Fibroblast of mammary gland (primary cell): Measurements from ENCODE around the gene RRAS2.
"Not testable (repeated sequence)": the region's sequence is repeated elsewhere in the genome, so short reads cannot be mapped to it uniquely, and the experiment has no call there.

Experiments
- DNase-seq: peaks from one replicate; pipeline ENCODE4 v3.0.0-alpha.2; 2010; ENCODE audit warnings: low read depth
- H3K4me3 ChIP-seq: 2 replicates; pipeline ENCODE4 v1.5.1; 2011; ENCODE audit warnings: low read depth, mild to moderate bottlenecking, low read length, moderate library complexity; ENCODE audit not compliant: control insufficient read depth
- TF ChIP-seq, protein P1 (sequence below): conservative IDR thresholded peaks from 2 replicates; pipeline ENCODE4 v1.5.1; 2011; ENCODE audit warnings: low read depth, low read length, inconsistent platforms; ENCODE audit not compliant: control insufficient read depth, insufficient read depth

The RRAS2 gene

DNA sequence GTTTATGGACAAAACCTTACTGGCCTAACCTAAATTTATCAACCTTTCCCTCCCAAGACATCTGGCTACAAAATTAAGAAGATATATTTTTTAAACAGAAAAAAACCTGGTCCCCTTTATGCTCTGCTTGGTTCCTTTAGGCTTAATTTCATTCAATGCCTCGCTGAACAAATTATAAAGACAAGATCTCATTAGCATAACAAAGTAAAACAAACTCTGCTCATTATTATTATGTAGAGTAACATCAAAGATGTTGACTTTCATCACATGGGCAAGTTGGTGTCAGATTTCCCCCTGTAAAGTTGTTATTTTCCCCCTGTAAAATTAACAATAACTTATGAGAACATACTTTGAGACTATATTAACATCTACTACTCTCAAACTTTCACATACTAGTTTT lies 11.0 kb downstream of the RRAS2 start:
- H3K4me3 ChIP-seq = no peak overlapping the region
- DNase-seq = no peak
- TF ChIP-seq, protein P1, sequence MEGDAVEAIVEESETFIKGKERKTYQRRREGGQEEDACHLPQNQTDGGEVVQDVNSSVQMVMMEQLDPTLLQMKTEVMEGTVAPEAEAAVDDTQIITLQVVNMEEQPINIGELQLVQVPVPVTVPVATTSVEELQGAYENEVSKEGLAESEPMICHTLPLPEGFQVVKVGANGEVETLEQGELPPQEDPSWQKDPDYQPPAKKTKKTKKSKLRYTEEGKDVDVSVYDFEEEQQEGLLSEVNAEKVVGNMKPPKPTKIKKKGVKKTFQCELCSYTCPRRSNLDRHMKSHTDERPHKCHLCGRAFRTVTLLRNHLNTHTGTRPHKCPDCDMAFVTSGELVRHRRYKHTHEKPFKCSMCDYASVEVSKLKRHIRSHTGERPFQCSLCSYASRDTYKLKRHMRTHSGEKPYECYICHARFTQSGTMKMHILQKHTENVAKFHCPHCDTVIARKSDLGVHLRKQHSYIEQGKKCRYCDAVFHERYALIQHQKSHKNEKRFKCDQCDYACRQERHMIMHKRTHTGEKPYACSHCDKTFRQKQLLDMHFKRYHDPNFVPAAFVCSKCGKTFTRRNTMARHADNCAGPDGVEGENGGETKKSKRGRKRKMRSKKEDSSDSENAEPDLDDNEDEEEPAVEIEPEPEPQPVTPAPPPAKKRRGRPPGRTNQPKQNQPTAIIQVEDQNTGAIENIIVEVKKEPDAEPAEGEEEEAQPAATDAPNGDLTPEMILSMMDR = no peak

DNA sequence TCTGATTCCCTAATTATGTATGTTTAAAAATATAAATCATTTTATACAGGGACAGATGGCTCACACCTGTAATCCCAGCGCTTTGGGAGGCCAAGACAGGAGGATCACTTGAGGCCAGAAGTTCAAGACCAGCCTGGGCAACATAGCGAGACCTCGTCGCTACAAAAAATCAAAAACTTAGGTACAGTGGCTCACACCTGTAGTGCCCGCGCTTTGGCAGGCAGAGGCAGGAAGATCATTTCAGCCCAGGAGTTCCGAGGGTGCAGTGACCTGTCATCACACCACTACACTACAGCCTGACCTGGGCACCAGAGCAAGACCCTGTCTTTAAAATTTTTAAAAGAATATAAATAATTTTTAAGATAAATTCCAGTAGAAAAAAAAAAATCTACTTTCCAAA lies 11.5 kb downstream of the RRAS2 start:
- no peak for DNase-seq
- TF ChIP-seq, protein P1 = no peak

DNA sequence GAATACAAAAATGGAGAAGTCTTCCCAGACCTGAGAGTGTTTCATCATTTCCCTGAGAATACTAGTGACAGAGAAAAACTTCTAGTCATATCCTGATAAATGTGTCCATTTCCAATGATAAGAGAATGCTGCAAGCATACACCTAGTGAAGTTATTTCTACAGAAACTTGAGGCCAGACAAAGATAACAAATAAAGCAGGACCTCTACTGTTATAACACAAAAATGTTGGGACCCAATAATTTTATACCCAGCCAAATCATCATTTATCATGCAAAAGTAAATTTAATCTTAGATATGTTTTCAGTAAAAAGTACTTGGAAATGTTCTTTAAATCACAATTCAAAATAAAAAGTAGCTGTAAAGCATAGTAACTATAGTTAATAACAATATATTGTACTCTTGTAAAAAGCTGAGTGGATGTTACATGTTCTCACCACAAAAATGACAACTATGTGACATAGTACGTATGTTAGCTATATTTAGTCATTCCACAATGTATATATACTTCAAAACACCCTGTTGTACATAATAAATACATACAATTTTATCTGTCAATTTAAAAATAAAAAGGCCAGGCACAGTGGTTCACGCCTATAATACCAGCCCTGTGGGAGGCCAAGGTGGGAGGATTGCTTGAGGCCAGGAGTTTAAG lies 12.6 kb downstream of the RRAS2 start:
- TF ChIP-seq, protein P1 = no peak
- DNase-seq = no peak
- H3K4me3 ChIP-seq = no peak overlapping the region

More for the DNA sequence above, 11.5 kb downstream of the RRAS2 start:
- no peak overlapping the region for H3K4me3 ChIP-seq

DNA sequence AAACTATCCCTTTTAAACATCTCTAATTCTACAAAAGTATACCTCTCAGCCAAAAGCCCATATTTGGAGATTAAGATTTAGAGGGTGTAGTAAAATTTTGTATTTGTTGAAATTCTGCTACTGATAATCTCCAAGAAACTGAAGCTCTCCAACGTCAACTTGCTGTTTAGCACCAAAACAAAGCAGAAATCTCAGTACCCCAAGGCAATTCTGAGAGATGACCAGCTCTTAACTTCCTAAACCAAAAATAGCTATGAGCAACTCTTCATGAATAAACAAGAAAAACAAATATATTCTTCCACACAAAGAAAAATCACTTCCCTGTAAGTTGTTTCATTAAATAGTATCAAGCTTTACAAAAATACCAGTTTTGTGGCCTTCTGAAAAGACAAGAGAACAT lies 13.3 kb downstream of the RRAS2 start:
- DNase-seq = no peak
- no peak overlapping the region for H3K4me3 ChIP-seq
- TF ChIP-seq, protein P1 = no peak

DNA sequence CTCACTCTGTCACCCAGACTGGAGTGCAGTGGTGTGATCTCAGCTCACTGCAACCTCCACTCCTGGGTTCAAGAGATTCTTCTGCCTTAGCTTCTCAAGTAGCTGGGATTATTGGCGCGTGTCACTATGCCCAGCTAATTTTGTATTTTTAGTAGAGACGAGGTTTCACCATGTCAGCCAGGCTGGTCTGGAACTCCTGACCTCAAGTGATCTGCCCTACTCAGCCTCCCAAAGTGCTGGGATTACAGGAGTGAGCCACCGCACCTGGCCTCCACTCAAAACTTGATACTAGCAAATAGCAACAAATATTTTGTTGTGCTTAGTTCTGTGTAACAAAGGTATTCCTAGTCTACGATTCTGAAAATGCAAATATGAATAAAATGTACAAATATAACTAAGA lies 14.0 kb downstream of the RRAS2 start:
- not testable (repeated sequence) for H3K4me3 ChIP-seq, DNase-seq

DNA sequence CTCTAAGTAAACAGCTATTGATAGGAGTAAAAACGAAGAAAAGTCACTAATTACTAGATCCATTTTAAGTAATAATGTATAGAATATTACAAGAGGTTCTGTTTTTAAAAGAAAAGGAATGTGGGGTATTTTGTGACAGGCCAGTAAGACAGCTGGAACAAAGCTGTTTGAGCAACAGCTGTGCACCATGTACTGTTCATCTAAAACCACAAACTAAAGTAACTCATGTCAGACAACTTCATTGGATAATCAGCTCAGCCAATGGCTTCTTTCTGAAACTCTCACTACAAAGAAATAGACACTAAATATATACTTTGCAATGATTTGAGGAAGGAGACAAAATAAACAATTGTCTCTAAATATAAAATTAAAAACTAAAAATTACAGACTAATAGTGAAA lies 16.1 kb downstream of the RRAS2 start:
- TF ChIP-seq, protein P1 = no peak

DNA sequence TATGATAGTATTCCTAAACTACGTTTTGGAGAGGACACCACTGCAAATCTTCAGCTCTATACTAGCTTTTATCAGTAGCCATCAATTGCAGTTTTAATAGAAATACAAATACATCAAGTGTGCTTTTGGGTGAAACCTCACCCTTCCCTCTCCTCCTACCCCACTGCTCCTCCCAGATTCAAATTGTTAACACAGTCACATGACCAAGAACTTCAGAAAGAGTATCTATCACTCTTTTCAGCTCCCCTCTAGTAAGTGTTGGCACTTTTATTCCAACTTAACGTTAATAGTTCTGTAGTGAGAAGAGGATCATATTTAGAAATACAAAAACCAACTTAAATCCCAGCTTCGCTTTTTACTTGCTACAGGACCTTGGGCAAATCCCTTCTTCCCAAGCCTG lies 17.0 kb downstream of the RRAS2 start:
- H3K4me3 ChIP-seq = no peak overlapping the region
- TF ChIP-seq, protein P1 = no peak
- DNase-seq = no peak

More for the DNA sequence above, 16.1 kb downstream of the RRAS2 start:
- H3K4me3 ChIP-seq = no peak overlapping the region
- peak; percentile 78 for DNase-seq
